ENCODE data around the gene BATF2. TPM values are rescaled to one million over a fixed set of nuclear protein-coding genes. Genes with fewer than 3 reads are reported as not detected.

The BATF2 gene
- total and polyA plus RNA-seq, 2 donors (not counting 3 experiments of a cell fraction or from before 2014, with no cell fraction given) = 0.75 TPM

GRCh38 chr11:64954201-64954600 lies 42.6 kb downstream of the BATF2 start:
- Histone ChIP-seq H3K4me1 (ENCODE audit: control insufficient read depth, extremely low read depth, insufficient read depth, low read length) (no peaks in the 10 kb centered on the region), H3K27ac (ENCODE audit: insufficient read depth, low read depth, low read length) (no peak overlapping the region), H3K36me3 (ENCODE audit: control insufficient read depth in 2 of 2, extremely low read depth in 1 of 2, insufficient read depth in 2 of 2, low read length in 2 of 2) (no peaks in the 10 kb centered on the region), H3K9me1 (replicated peaks; ENCODE audit: control insufficient read depth, extremely low read depth, insufficient read depth, low read length) (no peaks in the 10 kb centered on the region), H4K20me1 (replicated peaks; ENCODE audit: control insufficient read depth, extremely low read depth, insufficient read depth, low read length) (no peaks in the 10 kb centered on the region), H3K9me3 (replicated peaks; ENCODE audit: control insufficient read depth, insufficient read depth, low read length) (no peaks in the 10 kb centered on the region), H3K4me3 (replicated peaks in 1 of 3; ENCODE audit: insufficient read depth in 1 of 3, low read depth in 1 of 3, low read length in 3 of 3) (no peak overlapping the region), H3K4me2 (ENCODE audit: insufficient read depth, low read length) (no peak overlapping the region), H2AFZ (ENCODE audit: low read depth, low read length) (no peak overlapping the region), H3K27me3 (ENCODE audit: control insufficient read depth in 2 of 2, insufficient read depth in 2 of 2, low read length in 2 of 2) (peaks cover 16 to 24% of the 10 kb centered on the region in 2 experiments), H3K9ac (replicated peaks; ENCODE audit: extremely low read depth, insufficient read depth, low read length) (no peak overlapping the region), H3K79me2 (ENCODE audit: control insufficient read depth, insufficient read depth, low read length) (no peaks in the 10 kb centered on the region)
- dilution Hi-C loops (cut with MboI; ENCODE audit: extremely low pct_ligation_motif_present, low sequenced_read_pairs) = no loop called here
- TF ChIP-seq CTCF (IDR thresholded peaks at IDR 0.05; ENCODE audit: extremely low read depth in 1 of 2, insufficient read depth in 1 of 2, low read depth in 1 of 2, low read length in 2 of 2) = no peak
- no peak for TF ChIP-seq EZH2 (IDR thresholded peaks at IDR 0.05; ENCODE audit: borderline replicate concordance, low read depth, low read length, severe bottlenecking)
- no peak for TF ChIP-seq GATA2 (IDR thresholded peaks at IDR 0.05; ENCODE audit: insufficient read depth, insufficient read length, low read depth, low read length)
- no peak for DNase-seq (ENCODE audit: low read depth, low spot score)
- BruUV-seq (replicated peaks) = no TSS peak
- POLR2A ChIA-PET = no interaction called here
- CTCF ChIA-PET = interaction anchor here (1.1 to 1.6 kb wide), 3 partner anchors 9 to 60 kb away, joined by 4 to 5 read pairs (median 4); partner anchors contain the start of gene ARL2
- intact Hi-C loops (cut with micrococcal nuclease) = no loop called here
- FAIRE-seq = no peak

- Histone ChIP-seq H3K4me3 (replicated peaks in 1 of 3; ENCODE audit: insufficient read depth in 1 of 3, low read depth in 1 of 3, low read length in 3 of 3) (no peak overlapping the region), H3K4me2 (ENCODE audit: insufficient read depth, low read length) (no peak overlapping the region), H3K9ac (replicated peaks; ENCODE audit: extremely low read depth, insufficient read depth, low read length) (no peak overlapping the region), H4K20me1 (replicated peaks; ENCODE audit: control insufficient read depth, extremely low read depth, insufficient read depth, low read length) (no peaks in the 10 kb centered on the region), H3K9me3 (replicated peaks; ENCODE audit: control insufficient read depth, insufficient read depth, low read length) (no peaks in the 10 kb centered on the region), H3K27me3 (ENCODE audit: control insufficient read depth in 2 of 2, insufficient read depth in 2 of 2, low read length in 2 of 2) (peaks cover 17 to 27% of the 10 kb centered on the region in 2 experiments), H3K4me1 (ENCODE audit: control insufficient read depth, extremely low read depth, insufficient read depth, low read length) (no peaks in the 10 kb centered on the region), H3K9me1 (replicated peaks; ENCODE audit: control insufficient read depth, extremely low read depth, insufficient read depth, low read length) (no peaks in the 10 kb centered on the region), H2AFZ (ENCODE audit: low read depth, low read length) (no peak overlapping the region), H3K79me2 (ENCODE audit: control insufficient read depth, insufficient read depth, low read length) (no peaks in the 10 kb centered on the region), H3K36me3 (ENCODE audit: control insufficient read depth in 2 of 2, extremely low read depth in 1 of 2, insufficient read depth in 2 of 2, low read length in 2 of 2) (no peaks in the 10 kb centered on the region), H3K27ac (ENCODE audit: insufficient read depth, low read depth, low read length) (no peak overlapping the region)
- FAIRE-seq = no peak
- no TSS peak for BruUV-seq (replicated peaks)
- DNase-seq (ENCODE audit: low read depth, low spot score) = no peak
- intact Hi-C loops (cut with micrococcal nuclease) = no loop called here
- ChIA-PET POLR2A (no interaction called here), CTCF (interaction anchor here (0.8 kb wide), 1 partner anchor 12 kb away, joined by 3 read pairs; no protein-coding TSS in a partner anchor)
- TF ChIP-seq EZH2 (IDR thresholded peaks at IDR 0.05; ENCODE audit: borderline replicate concordance, low read depth, low read length, severe bottlenecking) (no peak), MAX (IDR thresholded peaks at IDR 0.05; ENCODE audit: insufficient read depth, insufficient read length) (no peak), GATA2 (IDR thresholded peaks at IDR 0.05; ENCODE audit: insufficient read depth, insufficient read length, low read depth, low read length) (no peak), POLR2A (IDR thresholded peaks at IDR 0.05; ENCODE audit: low read depth, low read length) (no peak), JUN (IDR thresholded peaks at IDR 0.05; ENCODE audit: borderline replicate concordance, insufficient read depth, insufficient read length, low read depth) (no peak), POLR2AphosphoS5 (IDR thresholded peaks at IDR 0.05; ENCODE audit: insufficient read depth, low read depth, low read length) (no peak), MYC (IDR thresholded peaks at IDR 0.05; ENCODE audit: low read depth, low read length) (no peak), FOS (IDR thresholded peaks at IDR 0.05; ENCODE audit: borderline replicate concordance, insufficient read depth, low read length) (no peak), CTCF (IDR thresholded peaks at IDR 0.05; ENCODE audit: extremely low read depth in 1 of 2, insufficient read depth in 1 of 2, low read depth in 1 of 2, low read length in 2 of 2) (no peak)
- dilution Hi-C loops (cut with MboI; ENCODE audit: extremely low pct_ligation_motif_present, low sequenced_read_pairs) = no loop called here
These were observed 45.2 kb downstream of the BATF2 start for GRCh38 chr11:64951529-64951928.
